ENCODE data around the gene IBA57.
A peak's percentile ranks its signal among the peaks of the same experiment; 100 is the strongest.

Gene IBA57

GRCh38 chr1:228144993-228145343, 20.6 kb upstream of the IBA57 start:
- DNase-seq (ENCODE audit: low spot score): no peak

- no peak for DNase-seq (ENCODE audit: low spot score)
Measured at GRCh38 chr1:228145463-228146416, 19.9 kb upstream of the IBA57 start.

- DNase-seq (ENCODE audit: low spot score): no peak
Measured at GRCh38 chr1:228146417-228147150, 19.0 kb upstream of the IBA57 start.

GRCh38 chr1:228147151-228147693, 18.4 kb upstream of the IBA57 start:
- no peak for DNase-seq (ENCODE audit: low spot score)

GRCh38 chr1:228147768-228148167, 17.8 kb upstream of the IBA57 start:
- DNase-seq (ENCODE audit: low spot score): no peak

- DNase-seq (ENCODE audit: low spot score): no peak
Measured at GRCh38 chr1:228148196-228148861, 17.3 kb upstream of the IBA57 start.

GRCh38 chr1:228148935-228149405, 16.6 kb upstream of the IBA57 start:
- DNase-seq (ENCODE audit: low spot score): no peak

- DNase-seq (ENCODE audit: low spot score): peak; percentile 71
Measured at GRCh38 chr1:228149406-228150119, 16.0 kb upstream of the IBA57 start, which contains the start of gene GJC2. Gene GJC2 (plus strand): TSS chr1:228149930. CDS start chr1:228157759, 7,829 bp downstream.

GRCh38 chr1:228150120-228150460, 15.5 kb upstream of the IBA57 start:
- no peak for DNase-seq (ENCODE audit: low spot score)

- peak; percentile 73 for DNase-seq (ENCODE audit: low spot score)
Measured at GRCh38 chr1:228150461-228151179, 15.0 kb upstream of the IBA57 start.

GRCh38 chr1:228151180-228151925, 14.3 kb upstream of the IBA57 start:
- no peak for DNase-seq (ENCODE audit: low spot score)

GRCh38 chr1:228152097-228152917, 13.3 kb upstream of the IBA57 start:
- DNase-seq (ENCODE audit: low spot score): no peak

- DNase-seq (ENCODE audit: low spot score): no peak
Measured at GRCh38 chr1:228152918-228153258, 12.7 kb upstream of the IBA57 start.

GRCh38 chr1:228154021-228154669, 11.5 kb upstream of the IBA57 start:
- DNase-seq (ENCODE audit: low spot score): no peak

GRCh38 chr1:228154670-228155571, 10.7 kb upstream of the IBA57 start:
- no peak for DNase-seq (ENCODE audit: low spot score)

- no peak for DNase-seq (ENCODE audit: low spot score)
Measured at GRCh38 chr1:228155596-228156514, 9.7 kb upstream of the IBA57 start.

- DNase-seq (ENCODE audit: low spot score): no peak
Measured at GRCh38 chr1:228156515-228156881, 9.1 kb upstream of the IBA57 start.

Data from hepatic stellate cell (primary cell).